Anterior cingulate cortex (tissue), 58 donors: ENCODE measurements around the gene CHERP.

Source experiments
- DNase-seq, 58 donors: peaks; one replicate each; lab custom pipeline; 2025; lab: John Stamatoyannopoulos, UW

The CHERP gene, protein sequence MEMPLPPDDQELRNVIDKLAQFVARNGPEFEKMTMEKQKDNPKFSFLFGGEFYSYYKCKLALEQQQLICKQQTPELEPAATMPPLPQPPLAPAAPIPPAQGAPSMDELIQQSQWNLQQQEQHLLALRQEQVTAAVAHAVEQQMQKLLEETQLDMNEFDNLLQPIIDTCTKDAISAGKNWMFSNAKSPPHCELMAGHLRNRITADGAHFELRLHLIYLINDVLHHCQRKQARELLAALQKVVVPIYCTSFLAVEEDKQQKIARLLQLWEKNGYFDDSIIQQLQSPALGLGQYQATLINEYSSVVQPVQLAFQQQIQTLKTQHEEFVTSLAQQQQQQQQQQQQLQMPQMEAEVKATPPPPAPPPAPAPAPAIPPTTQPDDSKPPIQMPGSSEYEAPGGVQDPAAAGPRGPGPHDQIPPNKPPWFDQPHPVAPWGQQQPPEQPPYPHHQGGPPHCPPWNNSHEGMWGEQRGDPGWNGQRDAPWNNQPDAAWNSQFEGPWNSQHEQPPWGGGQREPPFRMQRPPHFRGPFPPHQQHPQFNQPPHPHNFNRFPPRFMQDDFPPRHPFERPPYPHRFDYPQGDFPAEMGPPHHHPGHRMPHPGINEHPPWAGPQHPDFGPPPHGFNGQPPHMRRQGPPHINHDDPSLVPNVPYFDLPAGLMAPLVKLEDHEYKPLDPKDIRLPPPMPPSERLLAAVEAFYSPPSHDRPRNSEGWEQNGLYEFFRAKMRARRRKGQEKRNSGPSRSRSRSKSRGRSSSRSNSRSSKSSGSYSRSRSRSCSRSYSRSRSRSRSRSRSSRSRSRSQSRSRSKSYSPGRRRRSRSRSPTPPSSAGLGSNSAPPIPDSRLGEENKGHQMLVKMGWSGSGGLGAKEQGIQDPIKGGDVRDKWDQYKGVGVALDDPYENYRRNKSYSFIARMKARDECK

DNA sequence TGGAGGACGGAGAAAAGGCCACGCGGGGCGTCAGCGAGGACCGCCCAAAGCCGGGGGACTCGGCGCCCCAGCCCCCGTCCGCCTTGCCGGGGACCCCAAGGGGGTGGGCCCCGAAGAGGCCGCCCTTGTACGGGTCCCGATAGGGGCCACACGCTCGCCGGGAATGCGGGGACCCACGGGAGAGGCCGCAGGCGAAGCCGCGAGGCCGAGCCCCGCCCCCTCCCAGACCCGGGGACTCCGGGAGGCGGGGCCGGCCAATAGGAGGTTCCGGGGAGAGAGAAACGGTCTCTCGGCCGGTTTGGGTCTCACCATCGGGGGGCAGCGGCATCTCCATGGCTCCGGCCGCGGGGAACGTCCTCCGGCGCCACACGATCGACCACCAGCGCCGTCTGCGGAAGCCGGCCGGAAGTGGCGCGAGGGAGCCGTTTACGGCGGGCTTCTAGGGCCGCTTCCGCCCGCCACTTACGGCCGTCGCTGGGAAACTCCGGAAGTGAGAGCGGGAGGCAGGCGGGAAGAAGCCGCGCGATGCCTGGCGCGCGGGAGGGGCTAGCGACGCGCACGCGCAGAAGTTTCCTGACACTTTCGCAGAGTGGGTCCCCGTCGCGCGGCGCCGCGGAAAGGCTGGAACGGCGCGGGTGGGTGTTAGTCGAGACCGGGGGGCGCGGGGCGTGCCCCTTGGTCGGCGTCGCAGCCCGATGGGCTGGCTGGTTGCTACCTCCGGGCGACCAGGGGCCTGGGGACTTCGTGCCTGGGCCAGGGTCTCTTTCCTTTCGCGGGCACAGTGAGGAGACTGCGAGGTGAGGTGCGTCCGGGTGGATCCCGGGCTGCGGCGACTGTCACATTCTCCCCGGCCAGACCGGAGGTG lies at the start of gene CHERP:
Gene CHERP, minus strand, starts transcription at position 393 of the 865 bp plus-strand sequence. Its CDS starts 59 bp downstream, at position 334.
- DNase-seq: peak; percentile 39 to 94 (median 89)

DNA sequence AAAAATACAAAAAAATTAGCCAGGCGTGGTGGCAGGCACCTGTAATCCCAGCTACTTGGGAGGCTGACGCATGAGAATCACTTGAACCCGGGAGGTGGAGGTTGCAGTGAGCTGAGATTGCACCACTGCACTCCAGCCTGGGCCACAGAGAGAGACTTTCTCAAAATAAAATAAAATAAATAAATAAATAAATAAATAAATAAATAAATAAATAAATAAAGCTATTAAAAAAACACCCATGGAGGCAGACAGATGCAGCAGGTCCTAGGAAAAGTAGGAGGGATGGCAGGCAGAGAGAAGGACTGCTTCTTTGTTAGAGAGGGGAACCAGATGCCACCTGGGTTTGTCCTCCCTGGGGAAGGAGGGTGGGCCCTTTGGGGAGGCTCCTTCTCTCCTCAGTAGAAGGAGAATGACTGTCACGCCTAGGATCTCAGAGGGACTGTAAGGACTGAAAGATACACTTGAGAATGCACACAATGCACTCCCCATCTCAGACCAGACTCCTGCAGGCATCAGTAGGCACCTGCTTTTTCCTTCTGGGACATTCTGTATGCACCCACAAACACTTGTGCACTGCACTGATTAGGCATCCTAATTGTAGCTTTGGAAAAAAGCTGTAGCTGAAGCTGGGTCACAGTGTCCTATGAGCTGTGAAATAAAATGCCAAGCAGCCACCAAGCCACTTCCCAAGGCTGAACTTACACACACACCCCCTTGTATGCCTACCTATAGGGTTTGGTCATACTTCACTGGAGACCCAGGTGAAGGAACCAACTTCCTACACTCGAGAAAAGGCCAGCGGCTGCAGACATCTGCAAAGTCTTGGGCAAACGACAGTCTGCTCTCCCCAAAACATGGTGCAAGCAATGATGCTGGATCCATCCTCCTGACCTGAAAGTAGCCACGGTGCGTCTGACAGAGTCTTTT lies 48.9 kb upstream of the CHERP start:
- DNase-seq: no peak

DNA sequence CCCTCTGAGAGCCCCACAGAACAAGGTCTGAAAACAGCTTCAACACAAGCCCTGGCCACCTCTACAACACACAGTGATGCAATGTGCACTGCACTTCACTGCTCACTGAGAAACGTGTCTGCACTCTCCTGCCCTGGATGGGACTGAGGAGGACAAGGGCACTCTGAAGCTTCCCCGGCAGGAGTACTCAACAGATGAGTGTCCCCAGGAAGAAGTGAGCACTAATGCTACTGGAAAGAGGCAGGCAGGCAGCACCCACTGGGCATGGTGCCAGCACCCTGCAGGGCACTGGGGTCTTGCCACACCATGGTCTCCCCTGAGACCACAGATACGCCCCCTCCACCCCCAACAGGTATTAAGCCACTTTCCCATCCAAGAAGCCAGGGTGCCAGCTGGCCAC lies 47.7 kb upstream of the CHERP start:
- DNase-seq: no peak

DNA sequence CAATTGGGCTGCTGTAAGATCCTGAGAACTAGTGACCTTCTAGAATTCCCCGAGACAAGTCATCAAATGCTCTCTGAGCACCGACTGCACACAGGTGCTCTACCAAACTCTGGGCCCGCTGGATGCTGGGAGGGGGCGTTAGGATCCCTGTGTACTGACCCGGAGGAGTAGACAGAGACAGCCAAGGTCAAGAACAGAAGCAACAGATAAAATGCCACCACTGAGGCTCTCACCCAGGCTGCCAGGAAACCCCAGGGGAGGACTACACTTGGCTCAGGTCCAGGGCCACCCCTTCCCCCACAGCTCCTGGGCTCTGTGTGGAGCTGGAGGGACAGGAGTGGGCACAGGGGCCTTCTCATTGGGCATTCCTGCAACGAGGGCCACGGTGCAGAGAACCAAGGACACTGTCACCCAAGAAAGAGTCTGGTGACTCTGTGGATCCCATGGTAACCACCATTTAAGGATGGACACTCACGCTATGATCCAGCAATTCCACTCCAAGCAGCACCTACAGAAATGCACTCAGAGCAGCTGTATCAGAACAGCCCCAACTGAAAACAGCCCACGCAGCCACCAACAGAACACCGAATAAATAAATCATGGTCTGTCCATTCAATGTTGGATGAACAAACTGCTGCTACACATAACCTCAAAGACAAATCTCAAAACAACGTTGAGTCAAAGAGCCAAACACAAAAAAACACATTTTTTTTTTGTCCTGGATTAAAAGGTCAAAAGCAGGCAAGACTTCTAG lies 46.8 kb upstream of the CHERP start:
- no peak for DNase-seq

DNA sequence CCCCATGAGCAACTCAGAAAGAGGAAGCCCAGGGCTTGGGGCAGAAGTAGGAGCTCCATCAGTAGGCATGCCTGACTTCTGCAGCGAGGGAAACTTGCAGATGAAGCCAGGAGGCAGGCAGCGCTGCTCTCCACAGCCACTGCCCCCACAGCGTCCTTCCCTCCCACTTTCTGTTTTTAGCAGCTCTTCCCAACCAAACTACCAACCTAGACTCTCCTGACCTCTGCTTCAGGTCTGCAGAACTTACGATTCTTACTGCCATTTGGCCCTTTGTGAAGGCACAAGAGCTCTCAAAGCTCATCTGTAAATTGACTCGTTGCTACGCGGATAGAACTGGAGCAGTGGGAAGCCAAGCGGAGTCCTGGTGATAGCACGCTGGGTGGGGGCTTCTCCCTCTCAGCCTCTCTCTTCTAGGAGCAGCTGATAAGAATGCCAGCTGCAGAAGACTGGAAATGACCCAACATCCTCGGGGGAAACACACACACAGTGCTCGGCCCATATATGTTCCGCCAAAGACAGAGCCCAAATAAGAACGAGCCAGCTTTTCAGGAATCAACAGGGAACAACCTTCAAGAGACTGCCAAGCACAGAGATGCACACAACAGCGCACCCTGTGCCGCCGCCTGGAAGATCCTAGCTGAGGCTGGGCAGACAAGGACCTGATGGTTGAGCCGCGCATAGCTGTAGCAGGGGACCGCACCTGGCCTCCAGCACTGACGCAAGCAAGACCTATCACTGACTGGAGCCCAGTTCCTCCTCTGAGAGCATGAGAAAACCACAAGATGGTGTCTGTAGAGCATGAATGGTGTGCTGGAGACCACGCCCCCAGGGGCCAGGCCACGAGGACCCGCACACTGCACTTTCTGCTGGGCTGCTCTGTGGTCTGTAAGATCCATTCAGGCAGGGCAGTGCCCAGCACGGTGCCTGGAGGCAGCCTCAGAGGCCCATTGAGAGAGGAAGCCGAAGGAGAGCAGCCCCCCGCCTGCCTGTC lies 45.9 kb upstream of the CHERP start:
- DNase-seq: peak in 46 of 58 donors; percentile 15 to 80 (median 38)

DNA sequence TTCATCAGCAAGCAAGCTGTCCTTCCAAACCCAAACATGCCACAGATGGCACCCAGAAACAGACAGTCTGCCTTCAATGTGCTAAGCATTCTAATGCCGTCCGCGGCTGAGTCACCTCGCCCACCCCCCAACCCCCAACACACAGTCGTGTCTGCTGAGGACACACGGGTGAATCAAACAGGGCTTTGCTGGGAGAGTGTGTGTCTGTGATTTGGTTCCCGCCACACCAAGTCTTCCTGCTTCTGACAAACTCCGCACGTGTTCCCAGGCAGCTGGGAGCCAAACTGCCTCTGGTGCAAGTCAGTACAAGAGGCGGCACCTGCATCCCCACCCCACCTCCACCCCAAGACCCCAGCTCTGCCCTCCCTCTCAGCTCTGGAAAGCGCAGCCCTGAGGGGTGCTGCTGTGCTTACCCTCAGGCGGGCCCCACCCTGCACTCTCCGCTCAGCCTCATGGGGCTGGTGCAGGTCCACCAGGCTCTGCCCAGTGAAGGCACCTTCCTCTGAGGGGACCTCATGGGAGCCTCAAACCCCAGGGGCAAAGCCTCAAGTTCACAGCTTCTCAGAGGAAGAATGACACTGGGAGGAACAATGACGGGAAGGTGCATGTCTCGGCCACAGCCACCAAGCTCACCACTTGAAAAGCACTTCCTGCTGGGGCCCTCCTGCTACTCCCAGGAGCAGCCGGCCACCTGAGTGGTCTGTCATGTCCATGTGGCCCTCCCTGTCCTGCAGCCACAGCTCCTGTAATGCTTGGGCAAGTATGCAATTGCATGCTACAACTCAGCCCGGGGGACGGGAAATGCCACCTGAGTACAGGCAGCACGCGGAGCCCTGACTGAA lies 45.0 kb upstream of the CHERP start:
- peak in 26 of 58 donors; percentile 14 to 64 (median 34) for DNase-seq

DNA sequence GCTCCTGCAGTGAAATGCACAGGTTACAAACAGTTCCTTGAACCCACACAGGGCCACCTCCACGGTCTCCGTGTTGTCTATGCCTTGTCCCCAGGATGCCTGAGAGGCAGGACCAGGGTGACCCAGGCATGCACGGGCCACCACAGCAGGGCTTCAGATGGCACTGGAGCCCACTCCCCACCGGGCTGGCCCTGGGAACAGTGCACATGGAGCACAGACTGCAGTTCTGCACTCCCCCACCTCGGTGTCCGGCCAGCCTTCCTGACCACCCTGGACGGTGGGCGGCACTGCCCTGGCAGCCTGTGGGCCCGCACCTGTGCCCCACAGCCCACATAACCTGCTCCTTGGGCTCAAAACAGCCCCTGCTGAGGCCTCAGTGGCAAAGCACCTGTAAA lies 44.2 kb upstream of the CHERP start:
- no peak for DNase-seq

DNA sequence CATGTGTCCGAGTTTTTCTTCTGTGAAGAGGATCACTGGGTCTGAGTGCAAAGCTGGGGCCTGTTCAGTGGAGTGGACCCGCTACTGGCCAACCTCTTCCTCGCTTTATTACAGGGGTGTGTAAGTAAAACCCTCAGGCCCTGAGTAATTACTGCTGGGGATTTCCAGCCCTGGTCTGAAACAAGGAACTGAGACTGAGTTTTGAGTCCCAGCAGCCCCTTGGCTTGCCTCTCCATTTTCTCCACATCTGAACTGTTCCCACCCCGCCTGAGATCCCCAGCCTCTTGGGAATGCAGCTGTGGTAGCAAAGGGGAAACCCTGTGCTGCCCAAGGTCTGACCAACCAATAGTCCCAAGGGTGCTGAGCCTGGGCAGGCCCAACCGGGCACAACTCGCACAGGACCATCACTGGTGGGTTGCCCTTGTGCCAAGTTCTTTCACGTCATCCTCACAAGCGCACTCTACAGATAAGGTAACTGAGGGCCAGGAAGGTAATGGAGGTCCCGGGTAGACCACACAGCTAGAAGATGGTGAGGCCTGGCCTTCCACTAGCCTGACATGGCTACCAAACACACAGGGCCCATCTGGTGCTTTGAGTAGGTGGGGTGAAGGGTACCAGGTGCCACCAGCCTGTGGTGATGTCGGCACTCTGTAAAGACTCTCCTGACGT lies 43.7 kb upstream of the CHERP start:
- no peak for DNase-seq

DNA sequence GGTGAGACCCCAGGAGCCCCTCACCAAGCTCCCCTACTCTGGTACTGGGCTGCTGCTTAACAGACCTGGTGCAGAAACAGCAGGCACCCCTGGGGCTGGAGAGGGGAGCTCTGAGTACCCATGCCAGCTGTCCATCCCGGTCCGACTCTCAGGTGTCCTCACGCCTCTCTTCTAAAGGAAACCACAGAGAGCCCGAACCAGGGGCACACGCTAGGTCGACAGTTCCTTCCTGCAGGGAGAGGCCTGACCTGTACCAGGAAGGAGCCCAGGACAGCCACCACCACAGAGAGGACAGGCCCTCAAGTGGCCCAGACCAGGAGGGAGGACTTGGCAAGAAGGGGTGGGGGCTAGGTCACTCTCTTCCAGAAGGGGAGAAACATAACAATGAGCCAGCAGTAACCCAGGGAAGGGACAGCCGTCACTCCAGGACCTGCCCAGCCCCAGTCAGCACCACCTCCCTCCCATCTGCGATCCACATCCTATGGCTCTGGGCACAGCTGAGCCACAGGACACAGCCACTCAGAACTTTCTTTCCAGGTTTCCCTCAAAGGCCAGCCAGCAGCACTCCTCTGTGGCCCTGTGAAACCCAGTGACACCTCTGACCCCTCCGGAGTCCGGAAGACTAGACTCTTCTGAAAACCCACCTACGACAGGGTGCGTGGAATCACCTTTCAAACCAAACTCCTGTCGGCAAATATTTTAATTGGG lies 43.0 kb upstream of the CHERP start:
- DNase-seq: no peak

DNA sequence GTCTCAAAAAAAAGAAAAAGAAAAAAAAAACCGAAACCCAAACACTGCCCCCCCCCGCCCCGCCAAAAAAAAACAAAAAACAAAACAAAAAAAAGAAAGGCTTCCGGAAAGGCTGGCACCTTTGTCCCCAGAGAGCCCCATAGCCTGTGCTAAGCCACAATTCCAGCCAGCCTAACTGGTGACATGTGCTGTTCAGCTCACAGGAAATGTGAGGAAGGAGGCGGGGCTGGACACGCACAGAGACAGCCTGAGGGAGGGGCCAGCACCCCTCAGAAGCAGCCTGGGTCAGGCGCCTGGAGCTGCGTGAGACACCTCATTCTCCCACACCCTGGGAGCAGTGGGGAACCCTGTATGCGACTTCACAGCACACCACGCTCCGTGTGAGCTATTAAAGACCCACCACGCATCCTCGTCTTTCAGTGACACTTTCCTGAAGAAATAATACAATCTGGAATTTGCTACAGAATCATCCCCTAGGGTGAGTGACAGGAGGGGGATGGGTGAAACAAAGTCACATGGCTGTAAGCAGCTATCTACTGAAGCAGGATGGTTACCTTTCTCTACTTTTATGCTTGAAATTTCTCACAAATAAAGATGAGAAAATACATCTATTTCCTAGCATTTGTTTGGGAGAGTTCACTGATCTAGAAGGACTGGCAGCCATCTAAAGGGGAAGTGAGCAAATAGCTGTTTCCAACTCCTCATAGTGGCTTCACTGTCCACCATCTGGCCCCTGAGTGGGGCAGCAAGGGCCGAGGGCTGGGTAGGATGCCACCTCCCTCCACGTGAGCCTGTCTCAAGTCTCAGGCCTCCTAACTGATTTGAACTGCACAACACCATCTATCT lies 42.2 kb upstream of the CHERP start:
- peak in 48 of 58 donors; percentile 16 to 81 (median 56) for DNase-seq

DNA sequence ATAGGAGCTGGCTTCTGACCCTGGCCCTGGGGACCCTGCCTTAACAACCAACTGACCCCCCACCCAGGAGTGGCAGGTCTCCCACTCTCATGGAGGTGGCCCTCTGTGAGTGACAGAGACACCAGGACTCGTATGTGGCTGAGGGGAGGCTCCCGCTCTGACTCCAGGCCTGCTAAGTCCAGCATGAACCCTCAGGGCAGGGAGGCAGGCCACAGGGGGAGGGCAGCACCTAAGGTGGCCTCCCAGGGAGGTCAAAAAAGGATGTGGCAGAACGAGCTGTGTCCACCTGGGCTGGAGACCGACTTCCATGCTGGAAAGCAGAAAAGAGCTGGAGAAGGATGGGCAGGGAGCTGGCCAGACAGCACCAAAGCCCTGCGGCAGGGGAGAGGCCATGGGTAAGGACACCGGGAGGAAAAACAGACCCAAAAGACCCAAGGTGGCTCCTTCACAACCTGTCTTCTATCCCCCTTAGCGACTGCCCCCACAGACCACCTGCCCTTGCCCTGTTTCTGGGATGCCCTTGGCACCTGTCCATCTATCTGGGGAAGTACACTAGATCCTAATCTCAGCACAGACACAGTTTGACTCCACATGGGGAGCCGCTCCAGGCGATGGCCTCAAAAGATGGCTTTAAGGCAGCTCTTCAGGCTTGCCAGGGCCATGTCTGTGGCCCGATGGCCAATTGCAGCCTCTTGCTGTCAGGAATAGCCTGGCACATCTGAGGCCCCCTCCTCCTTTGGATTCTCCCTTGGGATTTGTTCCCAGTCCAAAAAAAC lies 40.4 kb upstream of the CHERP start:
- DNase-seq: no peak

DNA sequence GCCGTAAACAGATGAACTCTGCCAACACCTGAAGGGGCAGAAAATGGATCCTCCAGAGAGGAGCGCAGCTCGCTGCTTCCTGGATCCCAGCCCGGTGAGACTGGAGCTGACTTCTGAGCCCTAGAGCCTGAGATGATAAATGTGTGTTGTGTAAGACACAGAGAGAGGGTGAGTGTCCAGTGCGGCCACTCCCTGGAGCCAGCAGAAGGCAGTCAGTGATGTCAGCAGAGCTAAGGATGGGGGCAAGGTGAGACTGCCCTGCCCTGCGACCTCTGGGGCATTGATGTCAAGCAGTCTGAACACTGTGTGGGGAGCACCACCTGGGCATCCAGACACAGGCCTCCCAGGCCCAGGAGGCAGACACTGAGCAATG lies 39.7 kb upstream of the CHERP start:
- DNase-seq: no peak

DNA sequence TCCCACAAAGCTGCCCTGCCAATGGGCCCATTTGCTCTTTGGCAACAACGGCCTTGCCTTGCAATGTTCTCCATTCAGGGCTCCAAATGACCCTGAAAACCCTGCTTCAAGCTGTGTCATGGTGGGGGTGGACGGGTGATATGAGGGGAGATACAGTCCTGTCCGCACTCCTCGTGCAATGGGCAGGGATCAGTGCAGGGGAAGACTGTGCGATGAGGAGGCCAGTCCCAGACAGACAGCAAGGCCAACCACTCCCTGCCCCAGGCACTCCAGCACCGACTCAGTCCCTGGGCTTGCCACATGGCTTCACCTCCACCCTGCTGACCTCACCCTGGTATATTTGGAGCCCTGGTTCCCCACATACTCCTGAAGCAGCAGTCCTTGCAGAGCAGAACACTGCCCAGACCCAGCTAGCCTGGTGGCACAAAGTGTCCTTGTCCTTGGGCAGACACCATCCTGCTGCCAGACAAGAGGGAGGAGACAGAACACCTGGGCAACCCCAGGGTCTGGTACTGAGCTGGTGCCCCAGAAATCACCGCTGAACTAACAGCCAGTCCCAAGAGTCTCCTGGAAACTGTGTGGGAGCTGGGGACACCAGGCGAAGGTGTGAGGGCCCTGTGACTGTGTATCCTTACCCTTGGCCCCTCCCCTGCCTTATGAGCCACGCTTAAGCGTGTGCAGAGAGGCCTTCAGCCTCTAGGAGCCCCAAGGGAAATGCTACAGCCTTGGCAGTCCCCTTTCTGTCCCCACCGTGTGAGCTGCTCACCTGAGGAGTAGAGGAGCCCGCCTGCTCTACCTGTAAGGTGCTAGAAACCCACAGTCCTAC lies 39.1 kb upstream of the CHERP start:
- no peak for DNase-seq
